ENCODE measurements around the gene EIF1. TPM values are rescaled to one million over a fixed set of nuclear protein-coding genes. Genes with fewer than 3 reads are reported as not detected.

Gene EIF1
- total RNA-seq, 1 donor from 2014 or later: 1,088 TPM

DNA sequence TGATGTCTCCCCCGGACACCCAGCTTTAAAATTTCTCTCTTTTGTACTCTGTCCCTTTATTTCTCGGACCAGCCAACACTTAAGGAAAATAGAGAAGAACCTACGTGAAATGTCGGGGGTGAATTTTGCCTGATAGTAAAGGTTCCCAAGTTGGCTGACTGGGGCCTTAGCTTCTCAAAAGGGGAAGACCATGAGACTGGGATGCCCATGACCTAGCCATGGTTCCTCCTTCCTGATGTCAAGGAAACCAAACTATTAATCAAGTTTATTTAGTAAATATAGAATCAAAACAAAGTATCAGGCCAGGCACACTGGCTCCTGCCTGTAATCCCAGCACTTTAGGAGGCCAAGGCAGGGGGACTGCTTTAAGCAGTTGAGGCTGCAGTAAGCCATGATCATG lies 2.4 kb upstream of the EIF1 start:
- peaks cover 5% of the 10 kb centered on the region for H3K36me3 Mint-ChIP-seq (ENCODE audit: unreplicated experiment)
- DNase-seq: no peak
- H3K9me3 Mint-ChIP-seq (ENCODE audit: unreplicated experiment): peaks cover 22% of the 10 kb centered on the region
- no peak overlapping the region for H3K27ac Mint-ChIP-seq (ENCODE audit: unreplicated experiment)
- H3K27me3 Mint-ChIP-seq (ENCODE audit: unreplicated experiment): peaks cover 9% of the 10 kb centered on the region
- H3K4me3 Mint-ChIP-seq (ENCODE audit: unreplicated experiment): no peak overlapping the region
- TF ChIP-seq, protein P1, sequence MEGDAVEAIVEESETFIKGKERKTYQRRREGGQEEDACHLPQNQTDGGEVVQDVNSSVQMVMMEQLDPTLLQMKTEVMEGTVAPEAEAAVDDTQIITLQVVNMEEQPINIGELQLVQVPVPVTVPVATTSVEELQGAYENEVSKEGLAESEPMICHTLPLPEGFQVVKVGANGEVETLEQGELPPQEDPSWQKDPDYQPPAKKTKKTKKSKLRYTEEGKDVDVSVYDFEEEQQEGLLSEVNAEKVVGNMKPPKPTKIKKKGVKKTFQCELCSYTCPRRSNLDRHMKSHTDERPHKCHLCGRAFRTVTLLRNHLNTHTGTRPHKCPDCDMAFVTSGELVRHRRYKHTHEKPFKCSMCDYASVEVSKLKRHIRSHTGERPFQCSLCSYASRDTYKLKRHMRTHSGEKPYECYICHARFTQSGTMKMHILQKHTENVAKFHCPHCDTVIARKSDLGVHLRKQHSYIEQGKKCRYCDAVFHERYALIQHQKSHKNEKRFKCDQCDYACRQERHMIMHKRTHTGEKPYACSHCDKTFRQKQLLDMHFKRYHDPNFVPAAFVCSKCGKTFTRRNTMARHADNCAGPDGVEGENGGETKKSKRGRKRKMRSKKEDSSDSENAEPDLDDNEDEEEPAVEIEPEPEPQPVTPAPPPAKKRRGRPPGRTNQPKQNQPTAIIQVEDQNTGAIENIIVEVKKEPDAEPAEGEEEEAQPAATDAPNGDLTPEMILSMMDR (IDR thresholded peaks at IDR 0.05; ENCODE audit: partially characterized antibody, unreplicated experiment): no peak
- peaks cover 18% of the 10 kb centered on the region for H3K4me1 Mint-ChIP-seq (ENCODE audit: low read depth, unreplicated experiment)

GRCh38 chr17:41687828-41688640 lies 651 bp upstream of the EIF1 start:
- peak overlapping the region; percentile 97 for H3K27ac Mint-ChIP-seq (ENCODE audit: unreplicated experiment)
- peaks cover 23% of the 10 kb centered on the region for H3K9me3 Mint-ChIP-seq (ENCODE audit: unreplicated experiment)
- H3K4me3 Mint-ChIP-seq (ENCODE audit: unreplicated experiment): peak overlapping the region; percentile 98
- peaks cover 9% of the 10 kb centered on the region for H3K27me3 Mint-ChIP-seq (ENCODE audit: unreplicated experiment)
- H3K4me1 Mint-ChIP-seq (ENCODE audit: low read depth, unreplicated experiment): peaks cover 20% of the 10 kb centered on the region
- H3K36me3 Mint-ChIP-seq (ENCODE audit: unreplicated experiment): peaks cover 5% of the 10 kb centered on the region
- TF ChIP-seq, protein P1 (IDR thresholded peaks at IDR 0.05; ENCODE audit: partially characterized antibody, unreplicated experiment): no peak
- DNase-seq: no peak

DNA sequence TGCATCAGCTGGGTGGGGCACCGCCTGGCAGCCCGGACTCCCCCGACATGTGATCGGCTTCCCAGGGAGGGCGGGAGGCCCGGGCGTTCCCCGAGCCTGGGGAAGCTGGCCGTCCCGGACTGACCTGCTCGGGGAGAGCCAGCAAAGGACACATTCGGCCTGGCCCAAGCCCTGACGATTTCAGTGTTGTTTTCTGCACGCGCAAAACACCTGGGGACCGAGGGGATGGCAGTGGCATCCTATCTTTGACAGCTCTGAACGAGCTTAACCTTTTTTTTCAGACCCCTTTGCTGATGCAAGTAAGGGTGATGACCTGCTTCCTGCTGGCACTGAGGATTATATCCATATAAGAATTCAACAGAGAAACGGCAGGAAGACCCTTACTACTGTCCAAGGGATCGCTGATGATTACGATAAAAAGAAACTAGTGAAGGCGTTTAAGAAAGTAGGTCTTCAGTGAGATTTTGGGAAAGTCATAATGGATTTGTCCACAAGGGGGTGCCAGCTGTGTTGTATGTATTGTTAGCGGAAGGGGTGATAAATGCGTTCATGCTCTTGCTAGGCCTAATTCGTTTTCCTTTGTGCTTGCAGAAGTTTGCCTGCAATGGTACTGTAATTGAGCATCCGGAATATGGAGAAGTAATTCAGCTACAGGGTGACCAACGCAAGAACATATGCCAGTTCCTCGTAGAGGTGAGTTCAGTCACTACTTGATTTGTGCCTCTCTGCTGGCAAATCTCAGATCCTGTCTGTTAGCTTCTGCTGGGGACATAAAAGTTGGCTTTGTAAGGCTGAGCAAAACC lies 1.0 kb downstream of the EIF1 start:
- peaks cover 9% of the 10 kb centered on the region for H3K27me3 Mint-ChIP-seq (ENCODE audit: unreplicated experiment)
- TF ChIP-seq, protein P1 (IDR thresholded peaks at IDR 0.05; ENCODE audit: partially characterized antibody, unreplicated experiment): peak; percentile 96
- DNase-seq: no peak
- H3K4me1 Mint-ChIP-seq (ENCODE audit: low read depth, unreplicated experiment): peaks cover 8% of the 10 kb centered on the region
- peaks cover 23% of the 10 kb centered on the region for H3K9me3 Mint-ChIP-seq (ENCODE audit: unreplicated experiment)
- peak overlapping the region; percentile 100 for H3K27ac Mint-ChIP-seq (ENCODE audit: unreplicated experiment)
- H3K36me3 Mint-ChIP-seq (ENCODE audit: unreplicated experiment): peaks cover 5% of the 10 kb centered on the region
- H3K4me3 Mint-ChIP-seq (ENCODE audit: unreplicated experiment): peak overlapping the region; percentile 98

GRCh38 chr17:41690497-41690896 lies 1.8 kb downstream of the EIF1 start:
- TF ChIP-seq, protein P1 (IDR thresholded peaks at IDR 0.05; ENCODE audit: partially characterized antibody, unreplicated experiment): no peak
- Mint-ChIP-seq H3K4me1 (ENCODE audit: low read depth, unreplicated experiment) (peaks cover 8% of the 10 kb centered on the region), H3K36me3 (ENCODE audit: unreplicated experiment) (peaks cover 5% of the 10 kb centered on the region), H3K4me3 (ENCODE audit: unreplicated experiment) (peak overlapping the region; percentile 98), H3K27me3 (ENCODE audit: unreplicated experiment) (peaks cover 9% of the 10 kb centered on the region), H3K27ac (ENCODE audit: unreplicated experiment) (peak overlapping the region; percentile 100), H3K9me3 (ENCODE audit: unreplicated experiment) (peaks cover 23% of the 10 kb centered on the region)
- DNase-seq: no peak

All from glutamatergic neuron (in vitro differentiated cells).